HG03196 (cell line): ENCODE data around the gene NRP2.

Experiments used
- ATAC-seq: cut with Tn5 transposase; IDR thresholded peaks from one replicate; pipeline ENCODE4 v1.9.1; 2021; ENCODE audit not compliant: unreplicated experiment

Gene NRP2

DNA sequence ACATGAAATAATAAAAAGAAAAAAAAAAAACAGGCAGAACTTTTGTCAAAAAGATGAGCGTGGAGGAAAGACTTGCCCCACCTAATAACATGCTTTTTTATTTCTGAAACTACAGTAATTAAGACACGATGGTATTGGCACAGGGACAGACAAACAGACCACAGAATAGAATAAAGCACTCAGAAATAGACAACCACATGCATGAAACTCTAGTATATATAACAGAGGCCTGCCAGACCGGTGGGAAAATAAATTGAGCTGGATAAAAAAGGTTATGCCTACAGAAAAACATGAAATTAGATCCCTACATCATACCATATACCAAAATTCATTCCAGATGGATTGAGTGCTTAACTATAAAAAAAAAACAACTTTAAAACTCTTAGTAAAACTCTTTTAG is 163.1 kb downstream of the NRP2 start:
- ATAC-seq: no peak
